Mesenchymal stem cell (in vitro differentiated cells and primary cell): ENCODE measurements around the gene GSK3B.

ENCODE experiments used
- DNase-seq: peaks from one replicate; pipeline ENCODE4 v3.0.0-alpha.2; 2013
- H2AFZ ChIP-seq: one replicate; pipeline ENCODE4 v1.6.1; 2013; ENCODE audit warnings: low read depth, mild to moderate bottlenecking, control low read depth, inconsistent platforms, low read length, moderate library complexity
- H2AK5ac ChIP-seq: 2 replicates; pipeline ENCODE4 v1.6.1; 2013; ENCODE audit warnings: low read length, moderate library complexity, mild to moderate bottlenecking, inconsistent platforms; ENCODE audit not compliant: severe bottlenecking
- H2BK120ac ChIP-seq: one replicate; pipeline ENCODE4 v1.6.1; 2013; ENCODE audit warnings: low read depth, mild to moderate bottlenecking, inconsistent platforms, low read length, moderate library complexity
- H2BK12ac ChIP-seq, 2 experiments: one replicate each; pipeline ENCODE4 v1.6.1; 2013; ENCODE audit warnings: inconsistent platforms in 2 of 2, low read length in 2 of 2, mild to moderate bottlenecking in 2 of 2, moderate library complexity in 2 of 2, control low read depth in 1 of 2
- H2BK15ac ChIP-seq: one replicate; pipeline ENCODE4 v1.6.1; 2013; ENCODE audit warnings: mild to moderate bottlenecking, low read depth, inconsistent platforms; ENCODE audit not compliant: poor library complexity, severe bottlenecking
- H2BK5ac ChIP-seq: 2 replicates; pipeline ENCODE4 v1.6.1; 2013; ENCODE audit warnings: low read depth, mild to moderate bottlenecking, low read length, control low read depth, inconsistent platforms; ENCODE audit not compliant: poor library complexity, severe bottlenecking
- H3K14ac ChIP-seq, 2 experiments: one replicate each; pipeline ENCODE4 v1.6.1; 2013; ENCODE audit warnings: inconsistent platforms in 2 of 2, low read length in 2 of 2, control low read depth in 1 of 2, mild to moderate bottlenecking in 1 of 2, moderate library complexity in 1 of 2
- H3K18ac ChIP-seq, 2 experiments: one replicate each; pipeline ENCODE4 v1.6.1; 2013; ENCODE audit warnings: inconsistent platforms in 2 of 2, low read length in 2 of 2, control low read depth in 1 of 2, low read depth in 1 of 2, mild to moderate bottlenecking in 1 of 2
- H3K23ac ChIP-seq, 2 experiments: one replicate each; pipeline ENCODE4 v1.6.1; 2013; ENCODE audit warnings: inconsistent platforms in 2 of 2, low read length in 2 of 2, mild to moderate bottlenecking in 2 of 2, moderate library complexity in 2 of 2, control low read depth in 1 of 2
- H3K27ac ChIP-seq: 2 replicates; pipeline ENCODE4 v1.5.1; 2013; ENCODE audit warnings: mild to moderate bottlenecking, moderate library complexity, low read length, control low read depth, inconsistent platforms; ENCODE audit not compliant: poor library complexity, severe bottlenecking
- H3K27me3 ChIP-seq, 2 experiments: 2 replicates each; pipeline versions ENCODE4 v1.6.1 to v1.7.0; 2013; ENCODE audit warnings: low read length in 2 of 2, mild to moderate bottlenecking in 2 of 2, moderate library complexity in 2 of 2, control low read depth in 1 of 2, inconsistent platforms in 1 of 2; ENCODE audit not compliant: control insufficient read depth in 1 of 2, insufficient read depth in 1 of 2
- H3K36me3 ChIP-seq, 2 experiments: 2 replicates each; pipeline versions ENCODE4 v1.6.1 to v1.7.0; 2013; ENCODE audit warnings: low read length in 2 of 2, control low read depth in 1 of 2, inconsistent platforms in 1 of 2, low read depth in 1 of 2, mild to moderate bottlenecking in 1 of 2; ENCODE audit not compliant: insufficient read depth in 2 of 2, control insufficient read depth in 1 of 2
- H3K4ac ChIP-seq, 2 experiments: one replicate each; pipeline ENCODE4 v1.6.1; 2013; ENCODE audit warnings: inconsistent platforms in 2 of 2, low read length in 2 of 2, mild to moderate bottlenecking in 2 of 2, moderate library complexity in 2 of 2, control low read depth in 1 of 2, low read depth in 1 of 2
- H3K4me1 ChIP-seq: 2 replicates; pipeline ENCODE4 v1.6.1; 2013; ENCODE audit warnings: low read depth, low read length, control low read depth; ENCODE audit not compliant: control insufficient read depth, insufficient read depth
- H3K4me2 ChIP-seq: 2 replicates; pipeline ENCODE4 v1.6.1; 2013; ENCODE audit warnings: low read length, mild to moderate bottlenecking, inconsistent platforms; ENCODE audit not compliant: poor library complexity, severe bottlenecking
- H3K4me3 ChIP-seq, 2 experiments: 2 replicates each; pipeline versions ENCODE4 v1.5.1 to v1.7.0; 2013; ENCODE audit warnings: low read length in 2 of 2, mild to moderate bottlenecking in 2 of 2, control low read depth in 1 of 2, low read depth in 1 of 2; ENCODE audit not compliant: insufficient read depth in 1 of 2
- H3K79me1 ChIP-seq: replicated peaks from 2 replicates; pipeline ENCODE4 v1.6.1; 2013; ENCODE audit warnings: mild to moderate bottlenecking, control low read depth, low read length, inconsistent platforms; ENCODE audit not compliant: poor library complexity, severe bottlenecking
- H3K9ac ChIP-seq: 2 replicates; pipeline ENCODE4 v1.7.0; 2013; ENCODE audit warnings: mild to moderate bottlenecking, low read length, moderate library complexity
- H3K9me3 ChIP-seq: 2 replicates; pipeline ENCODE4 v1.7.0; 2013; ENCODE audit warnings: mild to moderate bottlenecking, low read length; ENCODE audit not compliant: control insufficient read depth
- H4K8ac ChIP-seq: one replicate; pipeline ENCODE4 v1.6.1; 2013; ENCODE audit warnings: inconsistent platforms, mild to moderate bottlenecking, low read length, moderate library complexity
- H4K91ac ChIP-seq: one replicate; pipeline ENCODE4 v1.6.1; 2013; ENCODE audit warnings: mild to moderate bottlenecking, low read length, inconsistent platforms
- WGBS: methylation state at CpG from one replicate; pipeline ENCODE4 v1.1.7; 2013; ENCODE audit warnings: mixed read lengths; 5-methylcytosine and 5-hydroxymethylcytosine counted together

GSK3B gene

GRCh38 chr3:119781330-119782198, 312.7 kb downstream of the GSK3B start, which contains the start of gene NR1I2:
NR1I2 (plus strand) TSS chr3:119782101.
- no peak within 1 kb of the TSS for H4K91ac ChIP-seq
- H3K23ac ChIP-seq = no peak within 1 kb of the TSS
- H2BK15ac ChIP-seq = no peak within 1 kb of the TSS
- WGBS = 90% methylated on average over 9 of the region's 10 CpGs
- H2BK5ac ChIP-seq = no peak within 1 kb of the TSS
- H3K4ac ChIP-seq = no peak within 1 kb of the TSS
- no peak within 1 kb of the TSS for H4K8ac ChIP-seq
- H3K18ac ChIP-seq = no peak within 1 kb of the TSS
- H3K27me3 ChIP-seq = no peaks in the 10 kb centered on the region
- H3K4me2 ChIP-seq = no peak within 1 kb of the TSS
- no peak within 1 kb of the TSS for H3K4me3 ChIP-seq
- peaks cover 4% of the 10 kb centered on the region for H3K9me3 ChIP-seq
- H3K79me1 ChIP-seq = no peaks in the 10 kb centered on the region
- no peak within 1 kb of the TSS for H3K27ac ChIP-seq
- H2AFZ ChIP-seq = no peak within 1 kb of the TSS
- no peak within 1 kb of the TSS for H2AK5ac ChIP-seq
- no peaks in the 10 kb centered on the region for H3K36me3 ChIP-seq
- no peak within 1 kb of the TSS for H3K9ac ChIP-seq
- no peaks in the 10 kb centered on the region for H3K4me1 ChIP-seq
- H3K14ac ChIP-seq = no peak within 1 kb of the TSS
- no peak for DNase-seq
- no peak within 1 kb of the TSS for H2BK120ac ChIP-seq
- no peak within 1 kb of the TSS for H2BK12ac ChIP-seq

- Histone ChIP-seq H3K9me3 (peaks cover 10% of the 10 kb centered on the region), H2BK120ac (no peak overlapping the region), H3K4me3 (no peak overlapping the region), H4K8ac (no peak overlapping the region), H3K23ac (no peak overlapping the region), H3K79me1 (no peaks in the 10 kb centered on the region), H3K4ac (no peak overlapping the region), H3K4me1 (no peaks in the 10 kb centered on the region), H3K9ac (no peak overlapping the region), H2BK5ac (no peak overlapping the region), H2AFZ (no peak overlapping the region), H4K91ac (no peak overlapping the region), H2BK15ac (no peak overlapping the region), H3K18ac (no peak overlapping the region), H2AK5ac (no peak overlapping the region), H3K4me2 (no peak overlapping the region), H3K27me3 (no peaks in the 10 kb centered on the region), H3K14ac (no peak overlapping the region), H2BK12ac (no peak overlapping the region), H3K27ac (no peak overlapping the region), H3K36me3 (no peaks in the 10 kb centered on the region)
- 92% methylated on average over 1 of the region's 2 CpGs for WGBS
- DNase-seq = no peak
Observed at GRCh38 chr3:119779731-119780383, 314.4 kb downstream of the GSK3B start.

GRCh38 chr3:119778811-119779210, 315.4 kb downstream of the GSK3B start:
- H3K4me3 ChIP-seq = no peak overlapping the region
- no peak overlapping the region for H2AK5ac ChIP-seq
- H2BK12ac ChIP-seq = no peak overlapping the region
- H4K8ac ChIP-seq = no peak overlapping the region
- H3K4ac ChIP-seq = no peak overlapping the region
- 88% methylated on average over 2 of the region's 2 CpGs for WGBS
- no peak overlapping the region for H3K27ac ChIP-seq
- no peak overlapping the region for H3K9ac ChIP-seq
- no peak overlapping the region for H3K18ac ChIP-seq
- peaks cover 10% of the 10 kb centered on the region for H3K9me3 ChIP-seq
- no peak overlapping the region for H2BK120ac ChIP-seq
- H3K14ac ChIP-seq = no peak overlapping the region
- no peak overlapping the region for H2BK15ac ChIP-seq
- no peak overlapping the region for H4K91ac ChIP-seq
- H2AFZ ChIP-seq = no peak overlapping the region
- no peaks in the 10 kb centered on the region for H3K79me1 ChIP-seq
- no peaks in the 10 kb centered on the region for H3K27me3 ChIP-seq
- H3K23ac ChIP-seq = no peak overlapping the region
- DNase-seq = no peak
- no peaks in the 10 kb centered on the region for H3K36me3 ChIP-seq
- H3K4me1 ChIP-seq = no peaks in the 10 kb centered on the region
- no peak overlapping the region for H2BK5ac ChIP-seq
- no peak overlapping the region for H3K4me2 ChIP-seq

- Histone ChIP-seq H3K4ac (no peak overlapping the region), H2BK12ac (no peak overlapping the region), H3K9me3 (peaks cover 10% of the 10 kb centered on the region), H2BK5ac (no peak overlapping the region), H3K4me3 (no peak overlapping the region), H3K18ac (no peak overlapping the region), H3K14ac (no peak overlapping the region), H3K4me2 (no peak overlapping the region), H2BK15ac (no peak overlapping the region), H4K91ac (no peak overlapping the region), H3K27me3 (no peaks in the 10 kb centered on the region), H3K23ac (no peak overlapping the region), H2AK5ac (no peak overlapping the region), H3K36me3 (no peaks in the 10 kb centered on the region), H3K4me1 (no peaks in the 10 kb centered on the region), H2AFZ (no peak overlapping the region), H3K9ac (no peak overlapping the region), H4K8ac (no peak overlapping the region), H3K27ac (no peak overlapping the region), H3K79me1 (no peaks in the 10 kb centered on the region), H2BK120ac (no peak overlapping the region)
- no CpG with 5 or more reads among the region's 1 CpG for WGBS
- no peak for DNase-seq
Observed at GRCh38 chr3:119778176-119778575, 316.1 kb downstream of the GSK3B start.
